DND-41 (cell line): ENCODE data around the gene TBL1Y.

ENCODE experiments used
- EZH2 ChIP-seq: IDR thresholded peaks from 3 replicates; pipeline ENCODE4 v1.6.1; 2012; ENCODE audit warnings: borderline replicate concordance, low read depth, mild to moderate bottlenecking, moderate library complexity, low read length, inconsistent platforms; ENCODE audit not compliant: severe bottlenecking
- TF ChIP-seq, protein P1 (sequence below): IDR thresholded peaks from 2 replicates; pipeline ENCODE4 v1.5.1; 2012; ENCODE audit warnings: borderline replicate concordance, low read length, moderate library complexity, mild to moderate bottlenecking; ENCODE audit not compliant: poor library complexity, severe bottlenecking; ENCODE audit errors: extremely low read depth

DNA sequence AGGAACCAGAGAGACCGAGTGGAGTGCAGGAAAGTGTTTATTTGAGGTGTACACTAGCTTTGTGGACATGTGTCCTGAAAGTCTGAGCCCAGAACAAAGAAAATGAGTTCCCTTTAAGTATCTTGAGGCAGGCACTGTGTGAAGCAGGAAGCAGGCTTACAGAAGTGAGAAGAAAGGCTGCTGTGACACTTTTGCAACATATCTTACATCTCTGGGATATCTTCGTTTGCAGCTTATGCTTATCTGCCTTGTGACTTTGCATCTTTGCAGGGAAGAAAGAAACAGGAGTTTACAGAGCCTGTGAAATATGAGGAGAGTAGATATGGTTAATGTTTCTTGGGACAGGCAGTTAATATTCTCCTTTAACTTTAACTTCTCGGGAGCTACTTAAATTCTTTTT lies 92.1 kb downstream of the TBL1Y start:
- TF ChIP-seq EZH2, result no peak
- TF ChIP-seq, protein P1, sequence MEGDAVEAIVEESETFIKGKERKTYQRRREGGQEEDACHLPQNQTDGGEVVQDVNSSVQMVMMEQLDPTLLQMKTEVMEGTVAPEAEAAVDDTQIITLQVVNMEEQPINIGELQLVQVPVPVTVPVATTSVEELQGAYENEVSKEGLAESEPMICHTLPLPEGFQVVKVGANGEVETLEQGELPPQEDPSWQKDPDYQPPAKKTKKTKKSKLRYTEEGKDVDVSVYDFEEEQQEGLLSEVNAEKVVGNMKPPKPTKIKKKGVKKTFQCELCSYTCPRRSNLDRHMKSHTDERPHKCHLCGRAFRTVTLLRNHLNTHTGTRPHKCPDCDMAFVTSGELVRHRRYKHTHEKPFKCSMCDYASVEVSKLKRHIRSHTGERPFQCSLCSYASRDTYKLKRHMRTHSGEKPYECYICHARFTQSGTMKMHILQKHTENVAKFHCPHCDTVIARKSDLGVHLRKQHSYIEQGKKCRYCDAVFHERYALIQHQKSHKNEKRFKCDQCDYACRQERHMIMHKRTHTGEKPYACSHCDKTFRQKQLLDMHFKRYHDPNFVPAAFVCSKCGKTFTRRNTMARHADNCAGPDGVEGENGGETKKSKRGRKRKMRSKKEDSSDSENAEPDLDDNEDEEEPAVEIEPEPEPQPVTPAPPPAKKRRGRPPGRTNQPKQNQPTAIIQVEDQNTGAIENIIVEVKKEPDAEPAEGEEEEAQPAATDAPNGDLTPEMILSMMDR, result no peak
